SU-DHL-6 (cell line): ENCODE results near the gene ASH1L.
A peak's percentile ranks its signal among the peaks of the same experiment; 100 is the strongest.
"Not testable (repeated sequence)": the region's sequence is repeated elsewhere in the genome, so short reads cannot be mapped to it uniquely, and the experiment has no call there.

Source experiments
- H2AFZ ChIP-seq: fragments of 200-600 bp; sonication (generic); 2 replicates; pipeline ENCODE4 v1.6.1; 2014; ENCODE audit warnings: low read depth, mild to moderate bottlenecking, moderate library complexity, mixed read lengths, antibody characterized with exemption, low read length; ENCODE audit not compliant: severe bottlenecking
- H3F3A ChIP-seq: fragments of 200-600 bp; shearing (Covaris generic); 2 replicates; pipeline ENCODE4 v1.6.0; 2016; ENCODE audit warnings: antibody characterized with exemption, mild to moderate bottlenecking; ENCODE audit not compliant: insufficient read depth
- H3K27ac ChIP-seq: fragments of 200-600 bp; sonication (generic); 2 replicates; pipeline ENCODE4 v1.5.1; 2016; ENCODE audit warnings: low read depth, mild to moderate bottlenecking, low read length, moderate library complexity, mixed read lengths
- H3K27me3 ChIP-seq: fragments of 200-600 bp; sonication (generic), shearing (Covaris generic); 2 replicates; pipeline ENCODE4 v1.6.0; 2014; ENCODE audit warnings: mild to moderate bottlenecking, low read length
- H3K36me3 ChIP-seq: fragments of 200-600 bp; sonication (generic); 2 replicates; pipeline ENCODE4 v1.6.1; 2014; ENCODE audit warnings: mild to moderate bottlenecking, low read length, mixed read lengths
- H3K4me2 ChIP-seq: fragments of 300-600, 200-600 bp; shearing (Covaris generic), sonication (generic); 2 replicates; pipeline ENCODE4 v1.6.0; 2014; ENCODE audit warnings: low read length, low read depth, mild to moderate bottlenecking; ENCODE audit not compliant: poor library complexity, severe bottlenecking
- H3K4me3 ChIP-seq: fragments of 200-600 bp; sonication (generic); 2 replicates; pipeline ENCODE4 v1.5.1; 2014; ENCODE audit warnings: antibody characterized with exemption, low read length, mild to moderate bottlenecking, mixed read lengths; ENCODE audit not compliant: insufficient read depth, poor library complexity, severe bottlenecking
- H3K79me2 ChIP-seq: fragments of 200-600 bp; sonication (generic); 2 replicates; pipeline ENCODE4 v1.6.1; 2014; ENCODE audit warnings: mild to moderate bottlenecking, low read length, moderate library complexity; ENCODE audit not compliant: insufficient read depth
- H3K9ac ChIP-seq: fragments of 200-600 bp; sonication (generic); 2 replicates; pipeline ENCODE4 v1.7.0; 2014; ENCODE audit warnings: mild to moderate bottlenecking, low read length
- H3K9me2 ChIP-seq: fragments of 200-600 bp; sonication (generic); replicated peaks from 2 replicates; pipeline ENCODE4 v1.6.1; 2014; ENCODE audit warnings: low read length; ENCODE audit not compliant: insufficient read depth
- H3K9me3 ChIP-seq: fragments of 200-600 bp; sonication (generic); 2 replicates; pipeline ENCODE4 v1.6.1; 2014; ENCODE audit warnings: low read length, mixed read lengths; ENCODE audit not compliant: insufficient read depth
- H4K20me1 ChIP-seq: fragments of 200-600 bp; sonication (generic); 2 replicates; pipeline ENCODE4 v1.6.1; 2014; ENCODE audit warnings: low read depth, mild to moderate bottlenecking, antibody characterized with exemption, low read length, moderate library complexity, mixed read lengths
- CTCF ChIP-seq: fragments of 200-600 bp; sonication (generic); IDR thresholded peaks from one replicate; pipeline ENCODE4 v1.5.1; 2017; ENCODE audit warnings: antibody characterized with exemption, mild to moderate bottlenecking, low read length, moderate library complexity; ENCODE audit not compliant: insufficient read depth, poor library complexity, severe bottlenecking
- EZH2phosphoT487 ChIP-seq: fragments of 200-600 bp; sonication (generic), shearing (Covaris generic); conservative IDR thresholded peaks from 2 replicates; pipeline ENCODE4 v1.6.1; 2018; ENCODE audit warnings: mild to moderate bottlenecking, antibody characterized with exemption, low read length, moderate library complexity, mixed read lengths

The ASH1L gene

DNA sequence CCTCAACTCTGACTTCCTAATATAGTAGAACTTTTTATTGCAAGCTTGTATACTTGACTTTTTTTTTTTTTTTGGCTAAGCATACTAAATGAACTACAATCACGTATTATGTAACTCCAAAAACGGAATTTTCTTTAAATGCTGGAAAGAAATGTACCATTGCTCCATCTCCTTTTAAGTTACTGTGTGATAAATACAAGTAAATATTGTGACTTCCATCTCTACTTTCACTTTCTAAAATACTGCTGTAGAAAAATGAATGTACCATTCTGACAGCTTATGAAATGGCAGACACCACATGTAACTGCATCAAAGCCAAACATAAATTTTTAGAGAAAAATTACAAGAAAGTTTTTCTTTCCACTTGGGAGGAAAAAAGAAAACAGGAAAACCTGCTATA is 54.7 kb downstream of the ASH1L start:
- Histone ChIP-seq H2AFZ (no peak overlapping the region), H4K20me1 (no peaks in the 10 kb centered on the region), H3K27ac (peak overlapping the region; percentile 51; the same call in 1 of the 2 replicates), H3K4me2 (peak overlapping the region; percentile 67), H3K36me3 (0 out of 2 replicates have a peak, but pooled peaks cover 2% of the 10 kb centered on the region), H3K79me2 (peaks cover 100% of the 10 kb centered on the region), H3K9me2 (no peaks in the 10 kb centered on the region), H3F3A (peaks cover 40% of the 10 kb centered on the region), H3K4me3 (peak overlapping the region; percentile 38), H3K9ac (peak overlapping the region; percentile 21; the same call in 1 of the 2 replicates), H3K27me3 (no peaks in the 10 kb centered on the region), H3K9me3 (no peaks in the 10 kb centered on the region)
- TF ChIP-seq EZH2phosphoT487: no peak

GRCh38 chr1:155505963-155506362 is 56.6 kb downstream of the ASH1L start:
- H3K9me3 ChIP-seq, H3K36me3 ChIP-seq, H3K27ac ChIP-seq, H3K27me3 ChIP-seq, H3K4me2 ChIP-seq, H4K20me1 ChIP-seq, H2AFZ ChIP-seq, H3K9ac ChIP-seq, H3K9me2 ChIP-seq, H3K4me3 ChIP-seq: not testable (repeated sequence)
- Histone ChIP-seq H3F3A (peaks cover 40% of the 10 kb centered on the region), H3K79me2 (peaks cover 98% of the 10 kb centered on the region)

- peaks cover 43% of the 10 kb centered on the region for H3F3A ChIP-seq
- no peaks in the 10 kb centered on the region for H3K27me3 ChIP-seq
- H4K20me1 ChIP-seq: peaks cover 4% of the 10 kb centered on the region
- H3K9me2 ChIP-seq: no peaks in the 10 kb centered on the region
- no peaks in the 10 kb centered on the region for H3K36me3 ChIP-seq
- no peaks in the 10 kb centered on the region for H3K9me3 ChIP-seq
- H3K27ac ChIP-seq: peak overlapping the region; percentile 3; the same call in 1 of the 2 replicates
- H3K9ac ChIP-seq: no peak overlapping the region
- peak overlapping the region; percentile 27 for H3K4me2 ChIP-seq
- peaks cover 98% of the 10 kb centered on the region for H3K79me2 ChIP-seq
- peak; percentile 32 for TF ChIP-seq CTCF
- no peak for TF ChIP-seq EZH2phosphoT487
- H2AFZ ChIP-seq: no peak overlapping the region
- no peak overlapping the region for H3K4me3 ChIP-seq
These were observed 58.4 kb downstream of the ASH1L start for GRCh38 chr1:155504207-155504606.

DNA sequence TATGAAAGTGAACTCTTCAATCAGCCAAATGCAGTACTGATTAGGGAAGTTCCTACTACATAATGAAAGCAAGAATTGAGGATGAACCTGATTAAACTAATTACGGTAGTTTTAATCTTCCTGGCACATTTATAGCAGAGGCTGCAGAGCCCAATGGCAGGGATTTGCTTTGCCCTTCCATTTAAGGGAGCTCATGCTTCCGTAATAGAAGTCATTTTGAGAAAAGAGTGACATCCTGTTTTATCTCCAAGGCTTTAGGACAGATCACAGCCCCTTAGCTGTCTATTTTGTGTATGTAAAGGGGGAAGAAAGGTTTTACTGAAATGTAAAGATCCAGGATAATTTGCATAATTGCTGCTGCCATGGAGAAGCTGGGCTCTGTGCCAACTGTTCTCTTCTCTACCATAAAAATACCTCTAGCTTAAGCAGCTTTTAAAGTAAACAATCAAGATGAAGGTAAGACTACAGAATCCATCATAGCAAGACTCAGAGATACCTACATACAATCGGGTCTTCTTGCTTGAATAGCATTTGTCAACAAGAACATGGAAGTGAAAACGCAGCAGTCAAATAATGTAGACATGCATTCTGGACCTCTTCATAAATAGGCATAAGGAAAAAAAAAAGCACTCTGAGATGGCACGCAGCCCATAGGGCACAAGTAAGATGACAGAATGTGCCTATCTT is 62.5 kb downstream of the ASH1L start:
- TF ChIP-seq CTCF (no peak), EZH2phosphoT487 (no peak)
- Histone ChIP-seq H3K9me3 (no peaks in the 10 kb centered on the region), H3K9me2 (no peaks in the 10 kb centered on the region), H3K79me2 (peaks cover 96% of the 10 kb centered on the region), H3K27me3 (no peaks in the 10 kb centered on the region), H3K4me2 (peak overlapping the region; percentile 51), H3F3A (peaks cover 32% of the 10 kb centered on the region; the same call in 1 of the 2 replicates), H4K20me1 (peaks cover 8% of the 10 kb centered on the region), H3K27ac (peak overlapping the region; percentile 75), H2AFZ (no peak overlapping the region), H3K9ac (peak overlapping the region; percentile 5; the same call in 1 of the 2 replicates), H3K36me3 (no peaks in the 10 kb centered on the region), H3K4me3 (peak overlapping the region; percentile 1)
